ENCODE measurements around the gene COX7B.
A peak's percentile ranks its signal among the peaks of the same experiment; 100 is the strongest.
"Not testable (repeated sequence)": the region's sequence is repeated elsewhere in the genome, so short reads cannot be mapped to it uniquely, and the experiment has no call there.

The COX7B gene

GRCh38 chrX:77937291-77937690 lies 38.0 kb downstream of the COX7B start (continued):
- TF ChIP-seq, protein P1, sequence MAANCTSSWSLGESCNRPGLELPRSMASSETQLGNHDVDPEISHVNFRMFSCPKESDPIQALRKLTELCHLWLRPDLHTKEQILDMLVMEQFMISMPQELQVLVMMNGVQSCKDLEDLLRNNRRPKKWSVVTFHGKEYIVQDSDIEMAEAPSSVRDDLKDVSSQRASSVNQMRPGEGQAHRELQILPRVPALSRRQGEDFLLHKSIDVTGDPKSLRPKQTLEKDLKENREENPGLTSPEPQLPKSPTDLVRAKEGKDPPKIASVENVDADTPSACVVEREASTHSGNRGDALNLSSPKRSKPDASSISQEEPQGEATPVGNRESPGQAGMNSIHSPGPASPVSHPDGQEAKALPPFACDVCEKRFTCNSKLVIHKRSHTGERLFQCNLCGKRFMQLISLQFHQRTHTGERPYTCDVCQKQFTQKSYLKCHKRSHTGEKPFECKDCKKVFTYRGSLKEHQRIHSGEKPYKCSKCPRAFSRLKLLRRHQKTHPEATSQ (tag by site-specific recombination; IDR thresholded peaks at IDR 0.05), result no peak
- TF ChIP-seq ZNF37A (tag by site-specific recombination; IDR thresholded peaks at IDR 0.05), result no peak
- TF ChIP-seq ZBTB20 (tag by site-specific recombination; IDR thresholded peaks at IDR 0.05), result no peak

- H3K36me3 ChIP-seq (ENCODE audit: control insufficient read depth in 2 of 2, insufficient read depth in 1 of 2, low read length in 2 of 2), result no peaks in the 10 kb centered on the region
- no peaks in the 10 kb centered on the region for H3K9me3 ChIP-seq (ENCODE audit: control insufficient read depth, insufficient read depth, low read depth, low read length)
- ChIA-PET CTCF (interaction anchor here (0.6 kb wide), 1 partner anchor 202 kb away, joined by 4 read pairs; no protein-coding TSS in a partner anchor), POLR2A (no interaction called here)
- no peak overlapping the region for H3K27ac ChIP-seq (ENCODE audit: extremely low read depth, low read depth, low read length)
- H3K4me1 ChIP-seq (ENCODE audit: control insufficient read depth, insufficient read depth, low read length), result no peaks in the 10 kb centered on the region
- TF ChIP-seq RBAK (tag by site-specific recombination; IDR thresholded peaks at IDR 0.05), result no peak
- no peak for TF ChIP-seq ZBTB8A (tag by site-specific recombination; IDR thresholded peaks at IDR 0.05)
- TF ChIP-seq ZNF660 (tag by site-specific recombination; IDR thresholded peaks at IDR 0.05), result no peak
- no peak for TF ChIP-seq ZNF629 (tag by site-specific recombination; IDR thresholded peaks at IDR 0.05)
- TF ChIP-seq, protein P1 (tag by site-specific recombination; IDR thresholded peaks at IDR 0.05), result no peak
- no peak for TF ChIP-seq ZNF354C (tag by site-specific recombination; IDR thresholded peaks at IDR 0.05; ENCODE audit: borderline replicate concordance, low read depth)
- TF ChIP-seq AEBP2 (tag by site-specific recombination; IDR thresholded peaks at IDR 0.05; ENCODE audit: borderline replicate concordance), result no peak
- TF ChIP-seq ZNF530 (tag by site-specific recombination; IDR thresholded peaks at IDR 0.05; ENCODE audit: low read depth), result no peak
- TF ChIP-seq, protein P2, sequence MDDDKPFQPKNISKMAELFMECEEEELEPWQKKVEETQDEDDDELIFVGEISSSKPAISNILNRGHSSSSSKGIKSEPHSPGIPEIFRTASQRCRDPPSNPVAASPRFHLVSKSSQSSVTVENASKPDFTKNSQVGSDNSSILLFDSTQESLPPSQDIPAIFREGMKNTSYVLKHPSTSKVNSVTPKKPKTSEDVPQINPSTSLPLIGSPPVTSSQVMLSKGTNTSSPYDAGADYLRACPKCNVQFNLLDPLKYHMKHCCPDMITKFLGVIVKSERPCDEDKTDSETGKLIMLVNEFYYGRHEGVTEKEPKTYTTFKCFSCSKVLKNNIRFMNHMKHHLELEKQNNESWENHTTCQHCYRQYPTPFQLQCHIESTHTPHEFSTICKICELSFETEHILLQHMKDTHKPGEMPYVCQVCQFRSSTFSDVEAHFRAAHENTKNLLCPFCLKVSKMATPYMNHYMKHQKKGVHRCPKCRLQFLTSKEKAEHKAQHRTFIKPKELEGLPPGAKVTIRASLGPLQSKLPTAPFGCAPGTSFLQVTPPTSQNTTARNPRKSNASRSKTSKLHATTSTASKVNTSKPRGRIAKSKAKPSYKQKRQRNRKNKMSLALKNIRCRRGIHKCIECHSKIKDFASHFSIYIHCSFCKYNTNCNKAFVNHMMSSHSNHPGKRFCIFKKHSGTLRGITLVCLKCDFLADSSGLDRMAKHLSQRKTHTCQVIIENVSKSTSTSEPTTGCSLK (tag by site-specific recombination; IDR thresholded peaks at IDR 0.05), result no peak
- no peak overlapping the region for H3K4me3 ChIP-seq (ENCODE audit: low read depth, low read length)
These were observed 38.9 kb downstream of the COX7B start for GRCh38 chrX:77938083-77938680.

DNA sequence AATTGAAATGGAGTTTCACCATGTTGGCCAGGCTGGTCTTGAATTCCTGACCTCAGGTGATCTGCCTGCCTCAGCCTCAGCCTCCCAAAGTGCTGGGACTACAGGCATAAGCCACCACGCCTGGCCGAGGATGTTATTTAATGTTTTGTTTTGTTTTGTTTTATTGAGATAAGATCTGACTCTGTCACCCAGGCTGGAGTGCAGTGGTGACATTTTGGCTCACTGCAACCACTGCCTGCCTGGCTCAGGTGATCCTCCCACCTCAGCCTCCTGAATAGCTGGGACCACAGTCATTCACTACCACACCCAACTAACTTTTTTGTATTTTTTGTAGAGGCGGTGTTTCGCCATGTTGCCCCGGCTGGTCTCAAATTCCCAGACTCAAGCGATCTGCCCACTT lies 45.8 kb downstream of the COX7B start:
- H3K36me3 ChIP-seq (ENCODE audit: control insufficient read depth in 2 of 2, insufficient read depth in 1 of 2, low read length in 2 of 2); H3K4me1 ChIP-seq (ENCODE audit: control insufficient read depth, insufficient read depth, low read length); POLR2A ChIA-PET; H3K9me3 ChIP-seq (ENCODE audit: control insufficient read depth, insufficient read depth, low read depth, low read length); H3K27ac ChIP-seq (ENCODE audit: extremely low read depth, low read depth, low read length); H3K4me3 ChIP-seq (ENCODE audit: low read depth, low read length): not testable (repeated sequence)
- CTCF ChIA-PET, result interaction anchor here (0.7 kb wide), 1 partner anchor 768 kb away, joined by 3 read pairs; no protein-coding TSS in a partner anchor

- Histone ChIP-seq H3K9me3 (ENCODE audit: control insufficient read depth, insufficient read depth, low read depth, low read length) (no peaks in the 10 kb centered on the region; the same call in 1 of the 2 replicates), H3K27ac (ENCODE audit: extremely low read depth, low read depth, low read length) (no peak overlapping the region), H3K4me3 (ENCODE audit: low read depth, low read length) (no peak overlapping the region), H3K4me1 (ENCODE audit: control insufficient read depth, insufficient read depth, low read length) (no peaks in the 10 kb centered on the region), H3K36me3 (ENCODE audit: control insufficient read depth in 2 of 2, insufficient read depth in 1 of 2, low read length in 2 of 2) (no peaks in the 10 kb centered on the region)
- TF ChIP-seq GFI1B (tag by site-specific recombination; IDR thresholded peaks at IDR 0.05) (no peak), ZNF121 (tag by site-specific recombination; IDR thresholded peaks at IDR 0.05) (peak; percentile 60; the same call in 1 of the 2 replicates)
- CTCF ChIA-PET, result interaction anchor here (0.7 kb wide), 1 partner anchor 767 kb away, joined by 3 read pairs; no protein-coding TSS in a partner anchor
- POLR2A ChIA-PET, result no interaction called here
These were observed 46.8 kb downstream of the COX7B start for GRCh38 chrX:77945910-77946545.

Measured in HEK293 (cell line).